Bronchial epithelial cell (primary cell): Measurements from ENCODE around the gene DCAF12. TPM values are rescaled to one million over a fixed set of nuclear protein-coding genes. Genes with fewer than 3 reads are reported as not detected.
A peak's percentile ranks its signal among the peaks of the same experiment; 100 is the strongest.
"Not testable (repeated sequence)": the region's sequence is repeated elsewhere in the genome, so short reads cannot be mapped to it uniquely, and the experiment has no call there.

Experiments
- DNase-seq: peaks from one replicate; pipeline ENCODE4 v3.0.0-alpha.2; 2010; ENCODE audit warnings: low read depth
- FAIRE-seq: peaks from 2 replicates; lab custom pipeline; 2011; peaks lifted over from hg19 to GRCh38; lab: Jason Lieb, UNC
- H3K27me3 ChIP-seq: 2 replicates; pipeline ENCODE4 v1.5.1; 2011; ENCODE audit warnings: low read length; ENCODE audit not compliant: control insufficient read depth, insufficient read depth
- H3K36me3 ChIP-seq: 2 replicates; pipeline ENCODE4 v1.5.1; 2011; ENCODE audit warnings: low read length; ENCODE audit not compliant: control insufficient read depth, insufficient read depth
- H3K4me3 ChIP-seq: 2 replicates; pipeline ENCODE4 v1.5.1; 2011; ENCODE audit warnings: mild to moderate bottlenecking, low read depth, low read length, control low read depth
- total RNA-seq: library from RNA; depleted of rRNA; stranded (reverse); fragments of >200 nt; gene quantifications from 2 replicates; pipeline ENCODE4 v1.2.1, GENCODE V29; 2014
- TF ChIP-seq, protein P1 (sequence below): IDR thresholded peaks from 2 replicates; pipeline ENCODE4 v1.5.1; 2011; ENCODE audit warnings: mild to moderate bottlenecking, moderate library complexity, low read length, control low read depth, inconsistent platforms; ENCODE audit not compliant: insufficient read depth, severe bottlenecking

DCAF12 gene
- total RNA-seq, 1 donor from 2014 or later = 15.3 TPM

DNA sequence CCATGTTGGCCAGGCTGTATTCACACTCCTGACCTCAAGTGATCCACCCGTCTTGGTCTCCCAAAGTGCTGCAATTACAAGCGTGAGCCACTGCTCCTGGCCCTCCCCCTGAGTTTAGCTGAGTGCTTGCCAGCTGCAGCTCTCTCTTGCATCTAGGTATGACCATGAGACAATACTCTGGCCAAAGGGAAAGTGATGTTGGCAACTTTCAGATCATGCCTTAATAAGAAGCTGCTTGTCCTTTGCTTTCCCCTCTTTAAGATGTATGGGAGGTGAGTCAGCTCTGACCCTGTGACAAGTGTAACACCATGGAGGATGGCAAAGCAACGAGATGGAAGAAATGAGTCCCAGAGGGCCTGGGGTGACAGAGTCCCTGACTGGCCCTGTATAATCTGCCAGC, 18.7 kb upstream of the DCAF12 start:
- no peaks in the 10 kb centered on the region for H3K36me3 ChIP-seq
- no peak for FAIRE-seq
- DNase-seq = no peak
- H3K27me3 ChIP-seq = no peaks in the 10 kb centered on the region
- H3K4me3 ChIP-seq = no peak overlapping the region
- TF ChIP-seq, protein P1, sequence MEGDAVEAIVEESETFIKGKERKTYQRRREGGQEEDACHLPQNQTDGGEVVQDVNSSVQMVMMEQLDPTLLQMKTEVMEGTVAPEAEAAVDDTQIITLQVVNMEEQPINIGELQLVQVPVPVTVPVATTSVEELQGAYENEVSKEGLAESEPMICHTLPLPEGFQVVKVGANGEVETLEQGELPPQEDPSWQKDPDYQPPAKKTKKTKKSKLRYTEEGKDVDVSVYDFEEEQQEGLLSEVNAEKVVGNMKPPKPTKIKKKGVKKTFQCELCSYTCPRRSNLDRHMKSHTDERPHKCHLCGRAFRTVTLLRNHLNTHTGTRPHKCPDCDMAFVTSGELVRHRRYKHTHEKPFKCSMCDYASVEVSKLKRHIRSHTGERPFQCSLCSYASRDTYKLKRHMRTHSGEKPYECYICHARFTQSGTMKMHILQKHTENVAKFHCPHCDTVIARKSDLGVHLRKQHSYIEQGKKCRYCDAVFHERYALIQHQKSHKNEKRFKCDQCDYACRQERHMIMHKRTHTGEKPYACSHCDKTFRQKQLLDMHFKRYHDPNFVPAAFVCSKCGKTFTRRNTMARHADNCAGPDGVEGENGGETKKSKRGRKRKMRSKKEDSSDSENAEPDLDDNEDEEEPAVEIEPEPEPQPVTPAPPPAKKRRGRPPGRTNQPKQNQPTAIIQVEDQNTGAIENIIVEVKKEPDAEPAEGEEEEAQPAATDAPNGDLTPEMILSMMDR = no peak

DNA sequence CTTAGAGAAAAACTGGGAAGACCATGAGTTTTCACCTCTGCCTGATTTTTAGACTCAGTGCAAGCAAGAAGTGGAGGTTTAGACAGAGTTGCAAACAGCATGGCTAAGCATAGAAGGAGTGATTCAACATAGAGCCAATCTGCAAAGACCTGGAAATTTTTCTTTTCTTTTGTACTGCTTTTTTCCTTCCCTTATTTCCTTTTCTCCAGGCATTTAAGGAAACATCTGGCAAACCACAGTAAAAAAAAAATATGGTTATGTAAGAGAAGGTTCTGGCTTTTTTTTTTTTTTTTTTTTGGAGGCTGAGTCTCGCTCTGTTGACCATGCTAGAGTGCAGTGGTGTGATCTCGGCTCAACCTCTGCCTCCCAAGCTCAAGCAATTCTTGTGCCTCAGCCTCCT, 16.6 kb upstream of the DCAF12 start:
- TF ChIP-seq, protein P1 = no peak
- FAIRE-seq (no peak), DNase-seq (no peak)

DNA sequence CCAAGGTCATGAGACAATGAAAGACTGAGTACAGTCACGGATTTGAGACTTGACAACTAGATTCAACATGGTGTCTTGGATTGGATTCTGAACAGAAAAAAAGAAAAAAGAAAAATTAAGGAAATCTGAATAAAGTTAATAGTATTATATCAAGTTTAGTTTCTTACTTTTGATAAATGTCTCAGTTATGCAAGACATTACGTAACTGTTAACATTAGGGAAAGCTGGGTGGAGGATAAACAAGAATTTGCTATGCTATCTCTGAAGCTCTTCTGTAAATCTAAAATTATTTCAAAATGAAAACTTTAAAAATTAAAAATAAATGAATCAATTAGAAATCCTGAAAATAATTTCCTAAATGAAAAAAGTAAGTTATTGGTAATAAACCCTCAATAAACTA, 14.4 kb upstream of the DCAF12 start:
- TF ChIP-seq, protein P1 = no peak
- no peaks in the 10 kb centered on the region for H3K36me3 ChIP-seq
- no peaks in the 10 kb centered on the region for H3K27me3 ChIP-seq
- no peak for FAIRE-seq
- DNase-seq = no peak
- no peak overlapping the region for H3K4me3 ChIP-seq

More for the DNA sequence above, 16.6 kb upstream of the DCAF12 start:
- no peaks in the 10 kb centered on the region for H3K27me3 ChIP-seq
- no peaks in the 10 kb centered on the region for H3K36me3 ChIP-seq
- H3K4me3 ChIP-seq = no peak overlapping the region

DNA sequence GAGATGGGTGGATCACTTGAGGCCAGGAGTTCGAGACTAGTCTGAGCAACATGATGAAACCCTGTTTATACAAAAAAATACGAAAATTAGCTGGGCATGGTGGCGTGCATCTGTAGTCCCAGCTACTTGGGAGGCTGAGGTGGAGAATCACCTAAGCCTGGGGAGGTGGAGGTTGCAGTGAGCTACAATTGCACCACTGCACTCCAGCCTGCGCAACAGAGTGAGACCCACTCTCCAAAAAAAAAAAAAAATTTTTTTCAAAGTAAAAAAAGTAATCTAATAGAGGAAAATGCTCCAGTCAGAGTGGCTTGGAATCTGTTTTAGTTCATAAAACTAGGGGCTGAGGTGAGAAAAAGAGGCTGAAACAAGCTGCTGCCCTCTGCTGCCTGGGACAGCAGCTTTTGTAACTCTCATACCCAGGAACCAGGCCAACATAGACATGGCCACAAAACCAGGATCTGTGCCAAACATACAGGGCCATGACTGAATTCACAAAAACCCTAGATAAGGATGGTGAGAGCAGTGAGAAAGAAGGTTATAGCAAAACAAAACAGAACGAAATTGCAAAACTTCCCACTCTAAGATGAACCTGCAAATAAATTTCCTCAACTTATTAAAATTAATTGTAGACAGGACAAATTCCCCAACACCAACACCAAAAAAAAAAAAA, 13.1 kb upstream of the DCAF12 start:
- no peak for FAIRE-seq
- Histone ChIP-seq H3K4me3 (no peak overlapping the region), H3K36me3 (no peaks in the 10 kb centered on the region), H3K27me3 (no peaks in the 10 kb centered on the region)
- TF ChIP-seq, protein P1 = peak; percentile 38
- peak; percentile 73 for DNase-seq

DNA sequence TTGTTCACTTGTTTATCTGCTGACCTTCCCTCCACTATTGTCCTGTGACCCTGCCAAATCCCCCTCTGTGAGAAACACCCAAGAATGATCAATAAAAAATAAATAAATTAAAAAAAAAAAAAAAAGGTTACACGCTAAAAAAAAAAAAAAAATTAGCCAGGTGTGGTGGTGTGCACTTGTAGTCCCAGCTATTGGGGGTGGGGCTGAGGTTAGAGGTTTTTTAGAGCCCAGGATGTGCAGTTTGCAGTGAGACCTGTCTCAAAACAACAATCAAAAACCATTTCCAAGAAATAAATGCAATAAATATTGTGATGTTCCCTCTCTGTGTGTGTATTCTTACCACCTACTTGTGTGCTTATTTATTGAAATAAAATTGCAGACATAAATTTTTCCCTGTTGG, 12.1 kb upstream of the DCAF12 start:
- DNase-seq, H3K27me3 ChIP-seq, H3K36me3 ChIP-seq, H3K4me3 ChIP-seq, FAIRE-seq: not testable (repeated sequence)

DNA sequence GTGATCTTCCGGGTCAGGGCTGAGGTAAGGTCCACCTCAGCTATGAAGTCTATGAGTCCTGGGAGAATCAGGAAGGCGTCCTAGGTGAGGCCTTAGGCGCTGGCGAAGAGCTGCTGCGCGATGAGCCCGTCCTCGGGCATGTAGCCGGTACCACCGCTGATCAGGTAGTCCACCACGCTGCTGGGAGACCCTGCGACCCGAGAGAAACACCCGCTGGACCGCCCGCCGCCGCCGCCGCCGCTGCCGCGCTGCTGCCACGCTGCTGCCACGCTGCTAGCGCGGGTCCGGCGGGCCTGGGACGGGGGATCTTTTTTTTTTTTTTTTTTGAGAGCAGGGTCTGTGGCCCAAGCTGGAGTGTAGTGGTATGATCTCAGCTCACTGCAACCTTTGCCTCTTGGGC, 8.0 kb upstream of the DCAF12 start:
- TF ChIP-seq, protein P1 = no peak
- Histone ChIP-seq H3K36me3 (no peaks in the 10 kb centered on the region), H3K27me3 (no peaks in the 10 kb centered on the region), H3K4me3 (no peak overlapping the region)
- FAIRE-seq = no peak
- no peak for DNase-seq
